Endothelial cell of umbilical vein (primary cell): Measurements from ENCODE around the gene SDC1. TPM values are rescaled to one million over a fixed set of nuclear protein-coding genes. Genes with fewer than 3 reads are reported as not detected.

Experiments
- BruUV-seq: library from RNA; stranded (reverse); fragments of 400-500 nt; replicated peaks from 2 replicates; lab custom pipeline; 2021; lab: Mats Ljungman, UMichigan
- CTCF ChIA-PET: fragments of 300-600, 350-600 bp; sonication (Branson Sonifier 250); formaldehyde crosslinking; loops from one replicate; lab custom pipeline; 2021; ENCODE audit warnings: antibody characterized with exemption, inconsistent platforms; lab: Charles Lee
- POLR2A ChIA-PET: fragments of 300-600, 350-600 bp; sonication (Branson Sonifier 250); formaldehyde crosslinking; loops from one replicate; lab custom pipeline; 2021; ENCODE audit warnings: antibody characterized with exemption, inconsistent platforms; lab: Charles Lee
- DNase-seq: peaks from one replicate; pipeline ENCODE4 v3.0.0-alpha.2; 2011; ENCODE audit warnings: low read depth, low spot score
- FAIRE-seq: peaks from 2 replicates; lab custom pipeline; 2011; peaks lifted over from hg19 to GRCh38; lab: Jason Lieb, UNC
- H2AFZ ChIP-seq: 2 replicates; pipeline ENCODE4 v1.6.0; 2012; ENCODE audit warnings: low read depth, low read length, control low read depth, inconsistent platforms
- H3K27ac ChIP-seq: 2 replicates; pipeline ENCODE4 v1.5.1; 2011; ENCODE audit warnings: low read depth, mild to moderate bottlenecking, control low read depth, low read length, moderate library complexity; ENCODE audit not compliant: insufficient read depth
- H3K27me3 ChIP-seq, 2 experiments: 2 replicates each; pipeline versions ENCODE4 v1.6.0 to v1.6.1; 2011; ENCODE audit warnings: low read length in 2 of 2, mixed read lengths in 1 of 2; ENCODE audit not compliant: control insufficient read depth in 2 of 2, insufficient read depth in 2 of 2
- H3K36me3 ChIP-seq, 2 experiments: 2 replicates in 1 of 2; 3 replicates in 1 of 2; pipeline ENCODE4 v1.5.1; 2011; ENCODE audit warnings: low read length in 2 of 2, mild to moderate bottlenecking in 1 of 2, moderate library complexity in 1 of 2; ENCODE audit not compliant: control insufficient read depth in 2 of 2, insufficient read depth in 2 of 2; ENCODE audit errors: extremely low read depth in 1 of 2
- H3K4me1 ChIP-seq: 3 replicates; pipeline ENCODE4 v1.5.1; 2011; ENCODE audit warnings: mild to moderate bottlenecking, low read length; ENCODE audit not compliant: control insufficient read depth, insufficient read depth; ENCODE audit errors: extremely low read depth
- H3K4me2 ChIP-seq: 2 replicates; pipeline ENCODE4 v1.6.1; 2011; ENCODE audit warnings: low read length, control low read depth, mixed read lengths; ENCODE audit not compliant: insufficient read depth
- H3K4me3 ChIP-seq, 3 experiments: fragments of 200-600 bp in 1 of 3; sonication (generic), shearing (Covaris generic) in 1 of 3; replicated peaks in 1 of 3; 2 replicates each; pipeline ENCODE4 v1.5.1; 2011 to 2016; ENCODE audit warnings: control low read depth in 3 of 3, low read length in 3 of 3, mild to moderate bottlenecking in 2 of 3, inconsistent platforms in 1 of 3, low read depth in 1 of 3, moderate library complexity in 1 of 3; ENCODE audit not compliant: insufficient read depth in 1 of 3
- H3K79me2 ChIP-seq: 2 replicates; pipeline ENCODE4 v1.6.0; 2012; ENCODE audit warnings: low read length, inconsistent platforms; ENCODE audit not compliant: control insufficient read depth, insufficient read depth
- H3K9ac ChIP-seq: replicated peaks from 2 replicates; pipeline ENCODE3; 2011; ENCODE audit warnings: low read length, control low read depth; ENCODE audit not compliant: insufficient read depth; ENCODE audit errors: extremely low read depth
- H3K9me1 ChIP-seq: replicated peaks from 3 replicates; pipeline ENCODE4 v1.6.0; 2011; ENCODE audit warnings: mild to moderate bottlenecking, low read length; ENCODE audit not compliant: control insufficient read depth, insufficient read depth; ENCODE audit errors: extremely low read depth
- H3K9me3 ChIP-seq: replicated peaks from 2 replicates; pipeline ENCODE4 v1.5.1; 2012; ENCODE audit warnings: low read length, inconsistent platforms; ENCODE audit not compliant: control insufficient read depth, insufficient read depth
- H4K20me1 ChIP-seq: replicated peaks from 2 replicates; pipeline ENCODE3; 2011; ENCODE audit warnings: mild to moderate bottlenecking, low read length; ENCODE audit not compliant: control insufficient read depth, insufficient read depth; ENCODE audit errors: extremely low read depth
- CTCF ChIP-seq, 2 donors: IDR thresholded peaks; 1 replicate in 1 of 2; 2 replicates in 1 of 2; pipeline ENCODE4 v1.5.1; 2011; ENCODE audit warnings: low read length in 2 of 2, mild to moderate bottlenecking in 2 of 2, moderate library complexity in 2 of 2, control low read depth in 1 of 2, inconsistent platforms in 1 of 2, low read depth in 1 of 2; ENCODE audit not compliant: insufficient read depth in 1 of 2; ENCODE audit errors: extremely low read depth in 1 of 2
- EZH2 ChIP-seq: IDR thresholded peaks from 2 replicates; pipeline ENCODE4 v1.6.1; 2012; ENCODE audit warnings: borderline replicate concordance, low read depth, mild to moderate bottlenecking, moderate library complexity, low read length, inconsistent platforms; ENCODE audit not compliant: severe bottlenecking
- FOS ChIP-seq: IDR thresholded peaks from 2 replicates; pipeline ENCODE4 v1.6.1; 2011; ENCODE audit warnings: mild to moderate bottlenecking, low read length, moderate library complexity, borderline replicate concordance; ENCODE audit not compliant: insufficient read depth
- GATA2 ChIP-seq: IDR thresholded peaks from 2 replicates; pipeline ENCODE4 v1.7.0; 2011; ENCODE audit warnings: low read depth, mild to moderate bottlenecking, moderate library complexity, mixed read lengths, low read length; ENCODE audit not compliant: insufficient read length, insufficient read depth
- JUN ChIP-seq: IDR thresholded peaks from 2 replicates; pipeline ENCODE4 v1.6.1; 2011; ENCODE audit warnings: borderline replicate concordance, low read depth; ENCODE audit not compliant: insufficient read length, insufficient read depth
- MAX ChIP-seq: IDR thresholded peaks from 2 replicates; pipeline ENCODE4 v1.6.1; 2011; ENCODE audit not compliant: insufficient read depth, insufficient read length
- MYC ChIP-seq: IDR thresholded peaks from one replicate; pipeline ENCODE4 v1.6.1; 2011; ENCODE audit warnings: mild to moderate bottlenecking, low read depth, low read length
- POLR2A ChIP-seq: IDR thresholded peaks from 2 replicates; pipeline ENCODE4 v1.6.1; 2012; ENCODE audit warnings: low read depth, mild to moderate bottlenecking, control low read depth, low read length
- POLR2AphosphoS5 ChIP-seq: IDR thresholded peaks from 2 replicates; pipeline ENCODE4 v1.6.1; 2012; ENCODE audit warnings: low read depth, mild to moderate bottlenecking, control low read depth, low read length, moderate library complexity; ENCODE audit not compliant: insufficient read depth
- dilution Hi-C: fragments of 300-500 bp; cut with MboI; formaldehyde crosslinking; loops from one replicate; pipeline ENCODE4 v1.15.0; 2019; ENCODE audit warnings: low sequenced_read_pairs; ENCODE audit not compliant: extremely low pct_ligation_motif_present
- intact Hi-C: fragments of 100-400 bp; cut with micrococcal nuclease; formaldehyde crosslinking; loops from one replicate; pipeline ENCODE4 v1.10.0; 2022
- polyA plus RNA-seq, 4 experiments: library from polyadenylated mRNA; depleted of rRNA in 3 of 4; stranded (reverse) in 3 of 4; unstranded in 1 of 4; fragments of >200 nt; gene quantifications; 2 replicates each; pipeline versions ENCODE4 v1.2.1 to v1.2.3, GENCODE V29; 2011 to 2012; ENCODE audit warnings: missing spikeins in 1 of 4
- total RNA-seq: library from RNA; stranded (reverse); gene quantifications from 2 replicates; pipeline ENCODE4 v1.2.3, GENCODE V29; 2021

Gene SDC1
- total and polyA plus RNA-seq, 2 donors (not counting 3 experiments of a cell fraction or from before 2014, with no cell fraction given): 3.2 to 4.0 TPM

- ChIA-PET POLR2A (no interaction called here), CTCF (interaction anchor here (0.6 to 1.3 kb wide), 3 partner anchors 9 to 17 kb away, joined by 3 to 5 read pairs (median 3); partner anchors contain the start of gene SDC1)
- Histone ChIP-seq H3K27ac (no peak overlapping the region), H3K9me3 (no peaks in the 10 kb centered on the region), H3K27me3 (no peaks in the 10 kb centered on the region), H3K4me2 (no peak overlapping the region), H3K9me1 (no peaks in the 10 kb centered on the region), H2AFZ (no peak overlapping the region), H3K79me2 (no peaks in the 10 kb centered on the region), H3K4me3 (no peak overlapping the region), H4K20me1 (no peaks in the 10 kb centered on the region), H3K36me3 (no peaks in the 10 kb centered on the region), H3K9ac (no peak overlapping the region), H3K4me1 (peaks cover 6% of the 10 kb centered on the region)
- dilution Hi-C loops (no loop called here), intact Hi-C loops (no loop called here)
- TF ChIP-seq GATA2 (no peak), JUN (no peak), POLR2A (no peak), POLR2AphosphoS5 (no peak), EZH2 (no peak), MAX (no peak), MYC (no peak), FOS (no peak), CTCF (IDR thresholded peaks at IDR 0.05; ENCODE audit: extremely low read depth in 1 of 2, insufficient read depth in 1 of 2, low read depth in 1 of 2, low read length in 2 of 2) (no peak)
- no peak for FAIRE-seq
- no TSS peak for BruUV-seq
- no peak for DNase-seq
Observed at GRCh38 chr2:20208476-20208859, 16.5 kb downstream of the SDC1 start.
